SKM-1 (cell line): ENCODE measurements around the gene GSE1.

Experiments used
- DNase-seq: peaks from one replicate; lab custom pipeline; 2025; ENCODE audit not compliant: unreplicated experiment; lab: John Stamatoyannopoulos, UW

GSE1 gene

DNA sequence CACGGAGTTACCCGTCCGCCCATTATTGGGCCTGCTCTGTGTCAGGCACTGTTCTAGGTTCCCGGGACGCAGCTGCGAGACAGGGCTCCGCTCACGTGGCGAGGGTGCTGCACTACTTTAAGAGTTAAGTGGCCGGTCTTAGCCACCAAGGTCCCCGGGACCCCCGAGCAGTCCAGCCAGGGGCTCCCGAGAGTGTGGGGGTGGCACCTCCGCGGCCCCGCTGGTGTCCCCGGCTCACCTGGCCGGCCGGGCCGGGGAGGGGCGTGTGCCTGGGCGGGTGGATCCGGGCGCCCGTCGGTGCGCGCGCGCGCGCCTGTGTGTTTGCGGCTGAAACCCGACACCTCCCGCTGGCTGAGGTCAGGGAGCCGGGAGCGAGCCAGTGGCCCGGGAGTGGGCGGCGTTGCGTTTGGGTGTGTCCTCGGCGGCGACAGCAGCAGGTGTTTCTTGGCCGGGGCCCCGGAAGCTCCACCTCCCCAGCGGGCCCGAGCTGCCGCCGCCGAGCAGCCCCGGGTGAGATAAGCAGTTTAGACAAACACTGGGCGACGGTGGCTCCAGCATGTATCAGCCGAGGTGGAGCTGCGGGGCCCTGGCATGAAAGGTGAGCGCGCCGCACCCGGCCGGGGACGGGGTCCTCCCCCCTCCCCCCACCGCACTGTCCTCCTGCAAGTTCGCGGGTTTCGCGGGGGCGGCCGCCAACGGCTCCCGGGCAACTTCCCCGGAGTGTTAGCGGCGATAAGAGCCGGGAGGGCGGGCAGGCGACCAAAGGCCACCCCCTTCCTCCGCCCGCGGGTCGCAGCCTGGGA is at the start of gene GSE1:
GSE1 (plus strand) TSS at position 522 of the 803 bp plus-strand sequence; CDS start at position 592, 70 bp downstream.
- peak; percentile 50 for DNase-seq

DNA sequence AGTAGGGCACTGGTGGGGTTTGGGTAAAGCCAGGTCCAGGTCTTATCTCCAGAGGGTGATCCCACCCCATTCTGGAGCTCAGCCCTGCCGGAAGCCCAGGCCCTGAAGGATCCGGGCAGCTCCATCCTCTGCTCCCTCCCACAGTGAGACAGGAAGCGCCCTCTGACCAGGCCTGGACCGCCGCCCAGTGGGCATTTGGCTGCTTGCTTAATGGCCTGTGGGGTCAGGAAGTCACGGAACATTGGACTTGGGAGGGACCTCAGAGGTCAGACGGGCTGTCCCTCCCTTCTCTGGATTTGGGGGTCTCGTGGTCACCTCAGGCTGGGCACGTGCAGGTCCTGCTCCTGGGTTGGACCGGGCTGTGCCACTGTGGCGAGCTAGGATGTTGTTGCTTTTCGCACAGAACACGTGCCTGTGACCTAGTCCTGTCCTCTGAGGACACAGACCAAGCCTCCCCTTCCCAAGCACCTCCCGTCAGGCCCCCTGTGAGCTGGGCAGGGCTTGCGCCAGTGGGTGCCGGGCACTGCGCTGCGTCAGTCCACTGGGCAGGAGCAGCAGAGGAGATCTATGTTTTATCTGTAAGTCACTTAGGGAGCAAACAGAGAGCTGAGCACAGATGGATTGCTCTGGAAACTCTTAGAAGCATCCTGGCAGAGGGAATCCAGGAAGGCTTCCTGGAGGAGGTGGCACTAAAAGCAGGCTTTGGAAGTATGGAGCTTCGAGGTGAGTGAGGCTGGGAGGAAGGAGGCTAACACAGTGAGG is 49.4 kb upstream of the GSE1 start:
- no peak for DNase-seq

DNA sequence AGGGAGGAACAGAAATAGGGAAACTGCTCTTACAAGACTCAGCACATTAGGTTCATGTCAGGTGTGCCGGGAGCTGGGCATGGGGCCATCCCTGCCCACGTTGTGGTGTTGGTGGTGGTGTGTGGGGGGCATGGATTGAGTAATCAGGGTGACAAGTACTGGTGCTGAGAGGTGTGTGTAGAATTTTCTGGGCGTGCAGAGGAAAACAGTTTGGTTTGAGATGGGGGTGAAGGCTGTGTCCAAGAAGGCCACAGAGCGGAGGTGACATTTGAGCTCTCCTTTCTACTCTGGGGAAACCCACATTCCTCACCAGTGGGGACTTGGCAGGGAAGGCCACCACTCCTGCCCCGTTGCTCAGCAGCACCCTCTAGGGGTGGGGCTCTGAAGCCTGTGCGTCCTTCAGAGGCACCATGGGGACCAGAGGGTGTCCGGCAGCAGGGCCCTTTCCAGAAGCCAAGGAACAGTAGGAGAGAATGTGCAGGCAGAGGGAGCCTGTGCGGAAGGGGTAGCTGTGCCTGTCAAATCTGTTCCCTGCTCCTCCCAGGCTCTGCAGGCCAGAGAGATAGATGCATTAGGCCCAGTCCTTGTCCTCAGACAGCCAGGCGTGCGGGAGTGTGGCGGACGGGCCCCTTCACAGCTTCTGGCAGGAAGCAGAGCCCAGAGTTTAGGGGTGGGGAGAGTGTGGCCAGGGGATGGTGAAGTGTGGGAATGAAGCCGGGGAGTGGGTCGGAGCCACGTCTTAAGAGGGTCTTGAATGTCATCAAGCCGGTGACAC is 48.7 kb upstream of the GSE1 start:
- no peak for DNase-seq

DNA sequence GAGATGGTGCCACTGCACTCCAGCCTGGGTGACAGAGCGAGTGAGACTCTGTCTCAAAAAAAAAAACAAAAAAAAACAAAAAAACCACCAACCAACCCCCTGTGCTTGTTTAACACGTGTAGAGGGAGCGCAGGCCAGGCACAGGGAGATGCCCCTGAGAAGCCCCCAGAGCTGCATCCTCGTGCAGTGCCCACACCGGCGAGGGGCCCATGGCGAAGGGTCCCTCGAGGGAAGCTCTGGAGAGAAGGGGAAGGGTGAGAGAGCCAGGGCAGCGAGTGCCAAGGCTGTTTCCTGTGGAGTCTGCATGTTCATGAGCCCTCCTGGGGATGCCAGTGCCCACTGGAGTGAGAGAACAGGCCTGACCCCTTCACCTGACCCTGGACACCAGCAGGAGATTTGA is 47.8 kb upstream of the GSE1 start:
- DNase-seq: no peak

DNA sequence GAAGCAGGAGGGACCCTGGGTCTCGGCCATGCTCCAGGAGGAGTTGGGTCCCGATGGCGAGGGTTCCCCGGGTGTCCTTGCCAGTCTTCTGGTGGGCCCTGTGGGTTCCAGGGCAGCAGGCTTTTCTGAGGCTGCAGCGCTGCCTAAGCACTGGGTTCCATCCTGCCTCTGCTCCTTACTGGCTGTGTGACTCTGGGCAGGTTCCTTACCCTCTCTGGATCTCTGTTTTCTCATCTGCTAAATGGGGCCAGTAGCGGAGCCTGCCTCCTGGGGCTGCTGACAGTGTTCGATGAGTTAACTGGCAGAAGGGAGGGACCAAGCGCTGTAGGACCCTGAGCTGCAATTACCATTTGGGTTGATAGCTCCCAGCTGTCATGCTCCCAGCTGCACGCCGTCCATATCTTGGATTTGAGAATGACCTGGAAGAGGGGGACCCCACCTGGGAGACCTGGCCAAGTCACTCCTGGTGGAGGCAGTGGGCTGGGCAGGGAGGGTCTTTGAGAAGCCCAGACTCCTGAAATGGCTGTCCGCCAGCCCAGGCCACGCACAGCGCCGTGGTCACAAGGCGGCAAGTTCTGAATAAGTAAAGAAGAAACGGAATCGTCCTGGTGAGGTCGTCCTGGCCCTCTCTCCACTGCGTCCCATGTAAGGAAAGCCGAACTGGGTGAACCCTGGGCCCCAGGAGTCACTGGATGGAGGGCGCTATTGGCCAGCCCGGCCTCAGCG is 47.2 kb upstream of the GSE1 start:
- DNase-seq: no peak

DNA sequence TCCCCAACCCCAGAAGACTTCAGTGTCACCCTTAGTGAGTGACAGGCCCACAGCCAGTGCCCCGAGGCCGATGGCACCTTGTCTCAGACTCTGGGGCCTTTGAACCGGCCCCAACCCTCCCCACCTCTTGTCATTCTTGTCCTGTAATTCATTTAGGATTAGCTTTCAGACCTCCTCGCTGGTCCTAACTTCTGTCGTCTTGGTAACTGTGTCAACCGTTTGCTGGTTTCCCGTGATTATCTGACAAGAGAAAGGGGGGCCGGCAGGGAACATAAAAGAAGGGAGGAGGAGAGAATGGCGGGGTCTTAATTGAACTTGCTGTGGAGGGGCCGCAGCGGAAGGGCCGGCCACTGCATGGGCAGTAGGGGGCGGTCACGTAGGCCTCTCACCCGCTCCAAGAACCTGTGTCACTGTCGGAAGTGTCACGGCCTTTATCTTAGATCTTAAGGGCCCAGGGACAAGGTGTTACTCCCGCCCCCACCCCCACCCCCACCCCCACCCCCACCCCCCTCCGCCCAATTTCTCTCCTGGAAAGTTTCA is 46.5 kb upstream of the GSE1 start:
- DNase-seq: no peak

DNA sequence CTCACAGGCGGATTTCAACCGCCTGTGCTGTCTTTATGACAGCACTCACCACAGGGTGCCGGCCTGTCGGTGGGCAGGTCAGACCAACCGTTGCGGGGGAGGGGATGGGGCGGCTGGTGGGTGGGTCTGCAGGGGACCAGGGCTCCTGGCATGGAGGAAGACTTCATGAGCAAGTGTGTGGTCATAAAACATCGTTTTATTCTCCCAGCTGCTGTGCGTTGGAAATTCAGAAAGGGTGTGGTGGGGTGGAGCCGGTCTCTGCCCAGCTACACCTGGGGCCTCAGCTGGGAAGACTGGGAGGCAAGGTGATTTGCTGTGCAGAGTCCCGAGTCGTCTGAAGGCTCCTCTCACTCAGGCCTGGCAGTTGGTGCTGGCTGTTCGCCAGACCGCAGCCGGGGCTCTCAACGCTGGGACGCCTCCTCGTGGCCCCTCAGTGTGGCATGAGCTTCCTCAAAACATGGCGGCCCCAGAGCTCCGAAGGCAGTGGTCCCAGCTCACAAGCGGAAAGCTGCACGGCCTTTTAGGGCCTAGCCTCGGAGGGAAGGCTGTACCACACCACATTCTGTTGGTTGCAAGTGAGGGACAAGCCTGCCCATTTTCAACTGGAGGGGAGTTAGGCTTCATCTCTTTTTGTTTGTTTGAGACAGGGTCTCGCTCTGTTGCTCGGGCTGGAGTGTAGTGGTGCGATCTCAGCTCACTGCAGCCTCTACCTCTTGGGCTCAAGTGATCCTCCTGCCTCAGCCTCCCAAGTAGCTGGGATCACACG is 45.8 kb upstream of the GSE1 start:
- no peak for DNase-seq

DNA sequence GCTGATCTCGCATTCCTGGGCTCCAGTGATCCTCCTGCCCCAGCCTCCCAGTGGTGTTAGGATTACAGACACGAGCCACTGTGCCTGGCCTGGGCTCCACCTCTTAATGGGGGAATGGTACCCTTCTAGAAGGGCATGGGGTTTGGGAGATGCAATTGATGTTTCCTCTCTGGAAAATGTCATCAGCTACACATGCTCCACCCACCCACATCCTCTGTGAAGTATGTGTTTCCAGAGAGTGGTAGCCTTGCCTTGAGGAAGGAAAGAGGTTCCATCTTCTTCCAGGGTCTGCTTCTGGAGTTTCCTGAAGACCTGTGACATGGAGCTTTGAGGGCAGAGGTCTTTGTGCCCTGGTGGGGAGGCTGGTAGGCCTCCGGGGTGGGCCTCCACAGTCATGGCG is 45.2 kb upstream of the GSE1 start:
- no peak for DNase-seq

DNA sequence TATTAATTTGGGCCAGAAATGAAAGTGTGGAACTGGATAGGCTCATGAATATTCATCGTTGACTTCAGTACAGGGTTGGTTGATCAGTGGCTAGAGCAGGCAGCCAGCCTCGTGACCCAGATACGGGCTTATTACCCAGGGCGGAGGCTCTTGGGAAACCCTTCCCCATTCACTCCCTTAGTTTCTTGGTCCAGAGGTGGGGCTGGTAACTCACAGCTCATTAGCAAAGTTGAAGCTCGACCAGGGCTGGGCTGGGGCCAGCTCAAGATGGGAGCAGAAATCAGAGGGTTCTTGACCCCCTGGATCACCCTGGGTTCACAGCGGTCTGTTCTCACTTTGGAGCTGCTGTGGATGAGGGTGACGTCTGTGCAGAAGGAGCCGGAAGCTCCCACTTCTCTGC is 44.6 kb upstream of the GSE1 start:
- no peak for DNase-seq

DNA sequence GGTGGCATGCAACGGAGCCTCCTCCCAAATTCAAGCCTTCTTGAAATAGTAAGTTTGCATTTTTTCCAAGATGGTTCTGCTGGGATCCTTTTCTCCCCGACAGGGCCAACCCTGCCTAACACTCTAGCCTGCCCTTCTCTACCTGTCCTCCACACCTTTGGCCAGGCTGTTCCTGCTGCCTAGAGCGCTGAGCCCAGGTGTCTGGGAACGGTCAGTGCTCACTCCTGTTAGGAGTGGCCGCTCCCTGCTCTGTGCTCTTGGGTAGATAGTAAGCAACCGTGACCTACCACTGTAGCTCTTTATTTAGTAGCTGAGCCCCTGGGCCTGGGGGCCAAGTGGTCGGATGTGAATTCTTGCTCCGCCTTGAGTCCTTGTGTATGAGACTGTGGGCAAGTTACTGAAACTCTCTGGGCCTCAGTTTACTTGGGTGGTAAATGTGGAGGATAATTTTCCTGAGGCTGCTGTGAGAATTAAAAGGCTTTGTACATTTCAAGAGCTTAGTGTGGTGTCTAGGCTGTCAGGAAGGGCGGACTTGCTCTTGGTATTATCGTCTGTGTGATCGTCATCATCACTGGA is 44.0 kb upstream of the GSE1 start:
- no peak for DNase-seq

DNA sequence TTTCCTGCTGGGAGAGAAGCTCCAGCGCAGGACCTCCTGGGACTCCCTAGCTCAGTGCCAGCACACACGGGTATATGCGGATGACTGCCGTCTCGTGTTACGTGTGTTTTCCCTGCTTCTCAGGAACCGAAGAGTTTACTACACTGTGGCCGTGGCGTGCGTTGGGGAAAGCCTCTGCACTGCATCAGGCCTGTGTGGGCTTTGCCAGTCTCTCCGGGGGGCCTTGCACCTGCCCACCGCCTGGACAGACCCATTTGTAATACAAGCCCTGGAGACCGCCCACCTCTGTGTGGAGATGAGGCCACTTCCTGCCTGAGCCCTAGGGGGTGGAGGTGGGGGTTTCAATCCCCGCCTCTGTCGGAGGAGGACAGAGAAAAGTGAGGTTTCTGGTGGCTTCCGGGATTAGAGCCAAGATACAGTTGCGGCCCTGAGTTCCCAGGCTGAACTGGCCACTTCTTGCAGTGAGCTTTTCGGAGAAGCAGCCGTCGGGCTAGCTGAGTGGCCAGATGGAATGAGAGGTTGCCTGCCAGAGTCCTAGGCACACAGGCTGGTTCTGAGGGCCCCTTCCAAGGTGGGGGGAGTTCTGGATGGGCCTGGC is 43.4 kb upstream of the GSE1 start:
- DNase-seq: peak; percentile 60

DNA sequence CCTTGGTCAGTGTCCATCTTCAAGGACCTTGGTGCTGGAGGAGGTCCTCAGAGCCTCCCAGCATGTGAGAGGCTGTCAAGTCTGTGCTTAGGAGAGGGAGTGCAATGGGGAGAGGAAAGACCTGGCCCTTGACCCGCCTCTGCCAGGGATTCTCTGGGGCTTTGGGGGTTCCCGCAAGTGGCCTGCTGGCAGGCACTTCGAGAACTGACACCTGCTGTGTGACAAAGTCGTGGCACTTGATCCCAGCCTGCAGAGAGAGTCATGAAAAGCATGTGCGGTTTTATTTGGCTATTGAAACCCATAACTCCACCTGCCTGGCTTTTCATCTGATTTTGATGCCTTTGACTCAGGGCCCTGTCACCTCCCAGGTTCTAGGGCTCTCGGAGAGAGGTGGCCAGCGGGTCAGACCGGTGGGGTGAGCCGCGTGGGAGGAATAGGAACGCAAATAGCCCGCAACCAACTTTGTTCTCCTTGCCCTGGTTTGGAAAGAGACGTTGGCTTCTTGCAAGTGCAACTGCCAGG is 42.8 kb upstream of the GSE1 start:
- DNase-seq: no peak

DNA sequence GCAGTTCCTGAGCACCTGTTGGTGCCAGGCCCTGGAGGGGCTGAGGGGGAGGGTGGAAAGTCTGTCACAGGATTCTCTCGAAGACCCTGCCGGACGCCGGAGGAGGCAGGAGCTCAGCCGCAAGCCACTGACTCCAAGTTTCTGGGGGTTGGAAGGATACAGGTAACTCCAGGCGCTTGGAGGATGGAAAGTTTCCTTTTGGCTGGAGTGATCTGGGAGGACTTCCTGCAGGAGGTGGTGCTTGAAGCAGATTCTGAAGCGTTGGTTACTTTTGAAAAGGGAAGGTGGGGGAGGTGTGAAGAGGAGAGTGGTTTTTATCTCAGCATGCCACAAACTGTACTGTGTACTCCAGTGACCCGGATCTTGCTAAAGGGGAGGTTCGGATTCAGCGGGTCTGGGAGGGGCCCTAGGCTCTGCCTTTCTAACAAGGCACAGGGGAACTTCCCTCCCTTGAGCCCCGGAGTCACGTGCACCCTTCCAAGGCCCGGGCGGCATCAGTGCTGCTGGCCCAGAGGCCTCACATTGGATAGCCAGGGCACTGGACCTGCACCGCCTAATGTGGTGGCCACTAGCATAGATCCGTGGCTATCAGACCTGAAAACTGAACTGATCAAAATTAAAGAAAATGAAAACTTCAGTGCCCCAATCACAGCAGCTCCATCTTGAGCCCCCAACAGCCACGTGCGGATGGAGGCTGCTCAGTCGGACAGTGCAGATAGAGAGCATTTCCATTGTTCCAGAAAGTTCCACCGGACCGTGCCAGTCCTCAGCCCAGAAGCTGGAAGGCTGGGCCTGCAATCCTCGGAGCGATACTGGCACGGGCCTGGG is 42.2 kb upstream of the GSE1 start:
- DNase-seq: peak; percentile 98

DNA sequence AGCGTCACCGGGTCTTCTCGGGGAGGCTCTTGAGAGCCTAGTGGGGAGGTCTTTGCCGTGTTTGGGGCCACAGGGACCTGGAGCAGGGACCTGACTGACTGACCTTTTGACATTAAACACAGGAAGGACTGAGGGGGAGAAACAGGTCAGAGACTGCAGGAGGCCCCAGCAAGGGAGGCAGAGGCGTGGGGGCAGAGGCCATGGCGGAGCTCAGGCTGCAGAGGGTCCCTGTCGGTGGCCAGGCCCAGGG is 41.6 kb upstream of the GSE1 start:
- no peak for DNase-seq

DNA sequence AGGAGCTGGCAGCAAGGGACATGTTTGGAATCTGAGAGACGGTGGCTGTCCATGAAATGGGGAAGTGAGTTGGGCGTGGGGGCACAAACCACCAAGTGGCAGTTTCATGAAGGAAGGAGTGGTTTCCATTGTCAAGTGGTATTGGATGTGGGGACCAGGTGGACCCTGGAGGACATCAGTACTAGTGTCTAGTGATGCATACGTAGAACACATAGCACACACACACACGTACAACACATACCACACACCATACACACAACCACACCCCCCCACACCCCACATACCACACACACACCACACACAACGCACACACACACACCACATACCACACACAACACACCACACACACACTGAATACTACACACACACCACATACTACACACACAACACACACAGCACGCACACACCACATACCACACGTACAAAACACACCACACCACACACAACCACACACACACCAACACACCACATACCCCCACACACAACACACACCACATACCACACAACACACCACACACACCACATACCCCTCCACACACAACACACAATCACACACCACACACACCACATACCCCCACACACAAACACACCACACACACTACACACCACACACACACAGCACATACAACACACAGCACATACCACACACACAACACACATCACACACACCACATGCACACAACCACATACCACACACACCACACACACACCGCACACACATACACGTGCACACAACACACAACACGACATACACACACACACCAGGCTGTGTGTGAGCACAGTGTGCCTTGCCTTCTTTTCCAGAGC is 41.1 kb upstream of the GSE1 start:
- DNase-seq: peak; percentile 82

DNA sequence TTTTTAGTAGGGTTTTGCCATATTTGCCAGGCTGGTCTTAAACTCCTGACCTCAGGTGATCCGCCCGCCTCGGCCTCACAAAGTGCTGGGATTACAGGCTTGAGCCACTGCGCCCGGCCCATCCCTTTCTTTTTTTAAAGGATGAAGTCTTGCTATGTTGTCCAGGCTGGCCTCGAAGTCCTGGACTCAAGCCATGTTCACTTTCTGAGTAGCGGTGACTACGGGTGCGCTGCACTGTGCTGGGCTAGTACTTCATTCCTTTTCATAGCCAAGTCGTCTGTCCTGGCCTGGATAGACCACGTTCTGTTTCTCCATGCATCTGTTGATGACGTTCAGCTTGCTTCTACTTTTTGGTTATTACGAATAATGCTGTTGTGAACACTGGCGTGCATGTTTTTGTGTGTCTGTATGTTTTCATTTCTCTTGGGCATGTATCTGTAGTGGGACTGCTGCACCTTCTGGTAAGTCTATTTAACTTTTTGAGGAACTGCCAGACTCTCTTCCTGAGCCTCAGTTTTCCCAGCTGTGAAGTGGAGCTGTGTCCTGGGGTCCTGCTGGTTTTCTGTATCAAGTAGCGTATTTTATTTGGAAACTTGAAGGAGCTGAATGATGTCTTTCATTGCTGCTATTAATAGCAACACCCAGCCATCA is 40.0 kb upstream of the GSE1 start:
- DNase-seq: no peak
